ACC112 (cell line): ENCODE data around the gene KLHDC8A.

Source experiments
- H2AFZ ChIP-seq: fragments of 200-600 bp; sonication (generic); one replicate; pipeline ENCODE4 v1.6.0; 2017; ENCODE audit warnings: antibody characterized with exemption, low read length; ENCODE audit not compliant: unreplicated experiment
- H3K27ac ChIP-seq: fragments of 200-600 bp; sonication (generic); 2 replicates; pipeline ENCODE4 v1.5.1; 2014; ENCODE audit warnings: low read depth, mild to moderate bottlenecking, antibody characterized with exemption, low read length, moderate library complexity
- H3K27me3 ChIP-seq: fragments of 200-600 bp; sonication (generic); 2 replicates; pipeline ENCODE4 v1.6.1; 2014; ENCODE audit warnings: mild to moderate bottlenecking, antibody characterized with exemption, low read length, moderate library complexity, mixed read lengths; ENCODE audit not compliant: insufficient read depth
- H3K36me3 ChIP-seq: fragments of 200-600 bp; sonication (generic); 2 replicates; pipeline ENCODE4 v1.6.1; 2016; ENCODE audit warnings: mild to moderate bottlenecking, antibody characterized with exemption, low read length, moderate library complexity, mixed read lengths; ENCODE audit not compliant: insufficient read depth
- H3K4me1 ChIP-seq: fragments of 200-600 bp; sonication (generic); one replicate; pipeline ENCODE4 v1.6.1; 2016; ENCODE audit warnings: low read length, mixed read lengths; ENCODE audit not compliant: insufficient read depth, unreplicated experiment, control insufficient read depth
- H3K4me3 ChIP-seq: fragments of 200-600 bp; sonication (generic); 2 replicates; pipeline ENCODE4 v1.5.1; 2014; ENCODE audit warnings: mild to moderate bottlenecking, low read depth, low read length
- H3K79me2 ChIP-seq: fragments of 200-600 bp; sonication (generic); one replicate; pipeline ENCODE4 v1.6.0; 2016; ENCODE audit warnings: low read length; ENCODE audit not compliant: control insufficient read depth, unreplicated experiment, insufficient read depth

Gene KLHDC8A

DNA sequence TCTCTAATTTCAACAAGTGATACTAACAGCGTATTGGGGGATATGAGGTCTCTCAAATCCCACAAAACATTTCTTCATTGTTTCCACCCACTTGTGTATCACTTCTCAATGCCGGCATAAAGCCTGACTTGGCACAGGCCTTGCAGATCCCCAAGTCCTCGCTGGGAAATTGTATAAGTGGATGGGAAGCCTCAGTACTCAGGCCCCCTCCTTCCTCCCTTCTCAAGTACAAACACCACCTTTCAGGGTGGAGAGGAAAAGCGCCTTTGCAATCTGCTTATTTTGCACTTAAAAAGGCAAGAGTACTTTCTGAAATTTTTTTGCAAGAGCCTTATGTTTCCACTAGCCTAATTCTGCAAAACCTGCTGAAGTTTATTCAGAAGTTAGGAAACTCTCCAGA, 25.8 kb upstream of the KLHDC8A start:
- H3K27me3 ChIP-seq = no peaks in the 10 kb centered on the region
- H3K27ac ChIP-seq = no peak overlapping the region
- H3K4me1 ChIP-seq = peaks cover 4% of the 10 kb centered on the region
- no peak overlapping the region for H2AFZ ChIP-seq
- H3K4me3 ChIP-seq = no peak overlapping the region
- no peaks in the 10 kb centered on the region for H3K79me2 ChIP-seq
- H3K36me3 ChIP-seq = no peaks in the 10 kb centered on the region

DNA sequence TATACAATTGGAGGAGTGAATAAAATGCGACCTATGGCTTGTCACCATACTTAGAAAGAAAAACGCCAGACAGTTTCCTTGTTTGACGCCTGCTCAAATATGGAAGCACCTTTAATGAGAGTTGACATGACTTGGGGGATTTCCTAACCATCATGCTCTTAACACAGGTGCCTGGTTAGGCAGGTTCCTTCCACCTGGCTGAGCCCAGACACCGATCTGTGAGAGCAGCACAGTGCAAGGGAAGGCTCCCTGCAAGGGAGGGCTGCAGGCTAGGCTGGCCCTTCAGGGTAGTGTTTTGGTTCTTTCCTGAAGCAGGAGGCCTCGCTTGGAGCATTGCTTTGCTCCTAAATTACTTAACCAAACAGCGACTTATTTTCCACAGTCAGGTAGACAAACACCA, 24.6 kb upstream of the KLHDC8A start:
- Histone ChIP-seq H3K27ac (no peak overlapping the region), H3K4me3 (no peak overlapping the region), H3K4me1 (peaks cover 11% of the 10 kb centered on the region), H3K36me3 (no peaks in the 10 kb centered on the region), H3K27me3 (no peaks in the 10 kb centered on the region), H3K79me2 (no peaks in the 10 kb centered on the region), H2AFZ (no peak overlapping the region)

GRCh38 chr1:205380882-205381281, 24.2 kb upstream of the KLHDC8A start:
- H2AFZ ChIP-seq = no peak overlapping the region
- H3K36me3 ChIP-seq = no peaks in the 10 kb centered on the region
- peaks cover 16% of the 10 kb centered on the region for H3K4me1 ChIP-seq
- H3K4me3 ChIP-seq = no peak overlapping the region
- H3K27me3 ChIP-seq = no peaks in the 10 kb centered on the region
- no peak overlapping the region for H3K27ac ChIP-seq
- H3K79me2 ChIP-seq = no peaks in the 10 kb centered on the region

GRCh38 chr1:205379056-205379455, 22.3 kb upstream of the KLHDC8A start:
- Histone ChIP-seq H3K4me3 (no peak overlapping the region), H3K79me2 (no peaks in the 10 kb centered on the region), H3K4me1 (peaks cover 28% of the 10 kb centered on the region), H3K27me3 (no peaks in the 10 kb centered on the region), H3K27ac (no peak overlapping the region), H2AFZ (no peak overlapping the region), H3K36me3 (no peaks in the 10 kb centered on the region)

GRCh38 chr1:205377355-205377754, 20.6 kb upstream of the KLHDC8A start:
- no peaks in the 10 kb centered on the region for H3K36me3 ChIP-seq
- no peak overlapping the region for H3K27ac ChIP-seq
- no peaks in the 10 kb centered on the region for H3K27me3 ChIP-seq
- no peak overlapping the region for H3K4me3 ChIP-seq
- H3K4me1 ChIP-seq = peaks cover 43% of the 10 kb centered on the region
- H2AFZ ChIP-seq = no peak overlapping the region
- H3K79me2 ChIP-seq = no peaks in the 10 kb centered on the region

- Histone ChIP-seq H3K27ac (no peak overlapping the region), H3K4me1 (peaks cover 49% of the 10 kb centered on the region), H3K79me2 (no peaks in the 10 kb centered on the region), H2AFZ (no peak overlapping the region), H3K4me3 (no peak overlapping the region), H3K36me3 (no peaks in the 10 kb centered on the region), H3K27me3 (no peaks in the 10 kb centered on the region)
These were observed 20.0 kb upstream of the KLHDC8A start for GRCh38 chr1:205376739-205377138.

DNA sequence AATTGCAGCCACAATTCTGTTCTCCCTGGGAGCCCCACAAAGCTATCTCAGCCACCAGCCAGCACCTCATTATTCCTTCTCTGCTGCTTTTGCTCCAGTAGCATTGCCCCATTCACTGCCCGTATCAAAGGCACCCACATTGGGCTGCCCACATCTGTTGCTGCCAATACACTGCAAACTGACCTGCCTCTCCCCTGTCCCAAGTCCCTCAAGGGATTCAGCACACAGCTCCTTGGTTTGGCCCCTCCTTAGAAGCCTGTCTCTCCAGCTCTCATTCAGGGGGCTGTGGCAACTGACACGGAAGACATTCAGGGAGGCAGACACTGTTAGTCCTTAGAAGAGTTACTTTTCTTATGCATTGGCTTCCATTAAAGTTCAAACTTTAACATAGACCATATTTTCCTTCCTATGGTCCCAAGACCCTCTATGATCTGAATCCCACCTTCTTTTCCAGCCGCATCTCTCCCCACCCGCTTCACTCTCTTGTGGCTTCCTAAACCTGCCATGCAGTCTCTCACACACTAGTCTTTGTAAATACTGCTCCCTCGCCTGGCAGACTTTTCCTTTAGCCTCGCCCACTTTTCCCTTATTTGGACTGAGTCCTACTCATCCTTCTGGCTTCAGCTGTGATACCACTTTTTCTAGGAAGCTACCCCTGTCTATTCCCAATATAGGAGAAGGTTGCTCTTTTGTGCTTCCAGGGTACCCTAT, 19.3 kb upstream of the KLHDC8A start:
- Histone ChIP-seq H3K27ac (no peak overlapping the region), H2AFZ (no peak overlapping the region), H3K4me1 (peaks cover 51% of the 10 kb centered on the region), H3K4me3 (no peak overlapping the region), H3K36me3 (no peaks in the 10 kb centered on the region), H3K79me2 (no peaks in the 10 kb centered on the region), H3K27me3 (no peaks in the 10 kb centered on the region)

GRCh38 chr1:205374210-205375078, 17.7 kb upstream of the KLHDC8A start:
- Histone ChIP-seq H3K27ac (peak overlapping the region; percentile 72), H3K4me3 (peak overlapping the region; percentile 58), H3K27me3 (no peaks in the 10 kb centered on the region), H3K36me3 (no peaks in the 10 kb centered on the region), H3K4me1 (peaks cover 51% of the 10 kb centered on the region), H2AFZ (peak overlapping the region; percentile 48), H3K79me2 (no peaks in the 10 kb centered on the region)

DNA sequence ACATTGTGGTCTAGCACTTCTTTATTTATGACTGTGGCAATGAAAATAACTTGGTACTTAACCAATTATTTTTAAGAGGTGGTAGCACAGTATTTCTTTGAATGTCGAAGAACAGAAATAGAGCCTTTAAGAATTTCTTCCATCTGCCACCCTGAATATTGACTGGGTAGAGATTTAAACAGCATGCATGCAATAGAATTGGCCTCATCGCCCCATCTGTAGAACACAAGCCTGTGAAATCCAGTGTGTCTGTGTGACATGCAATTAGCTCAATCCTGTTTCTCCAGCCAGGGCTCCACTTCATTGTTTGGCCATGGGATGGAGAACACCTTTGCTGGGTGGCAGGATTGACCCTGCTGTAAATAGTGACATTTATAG, 17.1 kb upstream of the KLHDC8A start:
- no peaks in the 10 kb centered on the region for H3K27me3 ChIP-seq
- peak overlapping the region; percentile 48 for H2AFZ ChIP-seq
- H3K36me3 ChIP-seq = no peaks in the 10 kb centered on the region
- peaks cover 51% of the 10 kb centered on the region for H3K4me1 ChIP-seq
- H3K27ac ChIP-seq = peak overlapping the region; percentile 72
- no peaks in the 10 kb centered on the region for H3K79me2 ChIP-seq
- H3K4me3 ChIP-seq = peak overlapping the region; percentile 58

GRCh38 chr1:205373022-205373797, 16.5 kb upstream of the KLHDC8A start:
- Histone ChIP-seq H3K4me1 (peaks cover 51% of the 10 kb centered on the region), H3K4me3 (peak overlapping the region; percentile 58; the same call in 1 of the 2 replicates), H3K36me3 (no peaks in the 10 kb centered on the region), H3K27ac (peak overlapping the region; percentile 72; the same call in 1 of the 2 replicates), H2AFZ (no peak overlapping the region), H3K27me3 (no peaks in the 10 kb centered on the region), H3K79me2 (no peaks in the 10 kb centered on the region)
